Measurements from ENCODE around the gene NSF.
"Not testable (repeated sequence)": the region's sequence is repeated elsewhere in the genome, so short reads cannot be mapped to it uniquely, and the experiment has no call there.

The NSF gene

DNA sequence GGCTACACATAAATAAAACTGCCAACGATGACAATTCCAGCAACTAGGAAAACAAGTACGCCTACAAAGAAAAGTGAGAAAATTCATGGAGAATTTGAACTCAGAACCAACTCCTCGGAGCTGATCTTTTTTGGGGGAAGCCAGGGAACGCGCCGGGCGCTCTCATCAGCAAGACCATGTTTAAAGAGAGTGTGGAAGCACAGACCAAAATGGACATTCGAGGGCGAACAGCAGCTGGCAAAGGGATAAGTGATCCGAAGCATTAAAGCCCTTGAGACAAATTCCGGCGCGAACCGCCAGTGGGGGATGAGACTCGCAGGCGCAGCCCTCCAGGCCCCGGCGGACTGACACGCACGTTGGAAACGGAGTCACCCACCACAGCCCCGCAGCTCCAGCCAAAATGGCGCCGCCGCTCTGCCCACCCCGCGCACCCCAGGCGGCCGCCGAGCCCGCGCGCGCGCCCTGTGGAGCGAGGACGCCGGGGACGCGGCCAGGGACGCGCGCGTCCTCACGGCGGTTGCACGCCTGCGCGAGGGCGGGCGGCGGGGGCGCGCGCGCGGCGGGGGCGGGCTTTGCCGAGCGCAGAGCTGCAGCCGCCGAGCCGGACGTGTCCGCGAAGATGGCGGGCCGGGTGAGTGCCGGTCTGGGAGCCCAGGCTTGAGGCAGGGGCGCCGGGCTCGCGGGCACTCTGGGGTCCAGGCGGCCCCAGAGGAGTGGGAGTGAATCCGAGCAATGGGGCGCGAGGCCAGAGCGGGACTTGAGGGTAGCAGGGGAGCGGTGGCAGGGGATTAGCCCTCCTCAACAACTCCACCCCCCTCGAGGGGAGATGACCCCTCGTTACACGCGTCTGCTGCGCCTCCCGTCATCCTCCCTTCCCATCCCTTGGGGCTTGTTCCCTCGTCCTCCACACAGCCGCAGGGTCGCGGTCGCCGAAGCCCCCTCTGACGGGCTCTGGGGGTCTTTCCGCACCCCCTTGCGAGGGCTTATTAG lies at the start of gene NSF:
TSS of gene NSF (plus strand) at position 513 of the 990 bp plus-strand sequence. CDS start at position 620, 107 bp downstream.
- DNase-seq: not testable (repeated sequence)

DNA sequence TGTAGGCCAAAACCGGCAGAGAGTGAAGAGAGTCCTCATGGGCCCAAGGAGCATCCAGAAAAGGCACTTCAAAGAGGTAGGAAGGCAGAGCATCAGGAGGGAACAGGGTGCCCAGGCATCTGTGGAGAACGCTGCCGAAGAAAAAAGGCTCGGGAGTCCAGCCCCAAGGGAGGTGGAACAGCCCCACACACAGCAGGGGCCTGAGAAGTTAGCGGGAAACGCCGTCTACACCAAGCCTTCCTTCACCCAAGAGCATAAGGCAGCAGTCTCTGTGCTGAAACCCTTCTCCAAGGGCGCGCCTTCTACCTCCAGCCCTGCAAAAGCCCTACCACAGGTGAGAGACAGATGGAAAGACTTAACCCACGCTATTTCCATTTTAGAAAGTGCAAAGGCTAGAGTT lies 41.9 kb upstream of the NSF start:
- DNase-seq: peak; percentile 4

DNA sequence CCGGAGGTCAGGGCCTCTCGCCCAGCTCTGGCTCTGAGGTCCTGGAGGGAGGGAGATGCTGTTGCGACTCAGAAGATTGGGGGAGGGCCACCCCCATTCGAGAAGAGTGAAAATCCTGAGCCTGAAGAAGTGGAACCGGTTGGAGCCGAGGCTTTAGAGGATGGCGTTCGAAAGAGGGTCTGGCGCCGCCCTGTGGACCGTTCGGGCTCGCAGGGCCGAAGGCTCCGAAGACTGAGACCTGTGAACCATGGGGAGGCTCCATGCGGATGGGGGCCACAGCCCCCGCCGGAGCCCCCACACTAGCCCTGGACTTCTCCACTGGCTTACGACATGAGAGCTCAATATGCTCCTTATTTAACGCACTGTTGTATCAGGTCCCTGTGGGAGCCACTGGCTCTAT lies 31.3 kb upstream of the NSF start:
- not testable (repeated sequence) for DNase-seq

DNA sequence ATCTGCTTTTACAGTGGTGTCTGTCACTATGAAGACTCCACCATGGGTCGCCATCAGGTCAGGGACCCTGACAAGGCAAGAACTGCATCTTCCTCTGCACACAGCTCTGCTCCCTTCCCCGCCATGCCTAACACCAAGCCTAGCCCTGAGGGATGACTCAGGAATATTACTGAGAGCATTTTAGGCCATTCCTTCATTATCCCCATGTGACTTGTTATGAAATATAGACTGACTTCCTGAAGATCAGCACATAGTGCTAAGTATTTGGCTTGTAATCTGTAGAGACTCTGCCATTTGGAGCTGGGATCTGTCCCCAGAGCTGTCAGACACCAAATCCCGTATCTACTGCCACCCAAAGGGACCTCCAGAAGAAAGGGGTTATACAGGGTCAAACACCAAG lies 30.4 kb upstream of the NSF start:
- not testable (repeated sequence) for DNase-seq

DNA sequence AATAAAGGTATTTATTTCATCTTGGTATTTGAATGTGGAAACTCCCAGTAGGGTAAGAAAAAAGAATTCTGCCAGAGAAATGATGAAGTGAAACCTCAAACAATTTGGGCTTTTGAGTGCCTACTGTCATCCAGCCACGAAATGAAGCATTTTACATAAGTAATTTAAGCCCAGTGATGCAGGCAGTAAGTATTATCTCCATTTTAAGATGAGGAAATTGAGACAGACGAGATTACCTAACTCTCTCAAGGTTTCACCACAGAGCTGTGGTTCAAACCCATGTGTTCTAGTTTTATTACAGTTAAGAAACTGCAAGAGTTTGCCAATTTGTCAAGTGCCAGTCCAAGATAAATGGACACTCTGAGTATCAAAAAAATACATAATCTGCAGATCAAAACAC lies 24.2 kb upstream of the NSF start:
- not testable (repeated sequence) for DNase-seq

DNA sequence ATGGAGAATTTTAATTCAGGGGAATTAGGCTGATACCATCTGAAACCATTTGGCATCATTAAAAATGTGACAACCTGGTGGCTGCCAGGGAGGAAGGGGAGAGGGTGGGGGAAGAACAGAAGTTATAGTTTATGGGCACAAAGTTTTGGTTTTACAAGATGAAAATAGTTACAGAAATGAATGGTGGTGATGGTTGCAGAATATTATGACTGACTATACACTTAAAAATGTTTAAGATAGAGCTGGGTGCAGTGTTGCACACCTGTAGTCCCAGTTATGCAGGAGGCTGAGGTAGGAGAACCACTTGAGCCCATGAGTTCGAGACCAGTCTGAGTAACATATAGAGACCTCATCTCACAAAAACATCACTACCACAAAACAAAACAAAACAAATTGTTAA lies 23.5 kb upstream of the NSF start:
- DNase-seq: not testable (repeated sequence)

DNA sequence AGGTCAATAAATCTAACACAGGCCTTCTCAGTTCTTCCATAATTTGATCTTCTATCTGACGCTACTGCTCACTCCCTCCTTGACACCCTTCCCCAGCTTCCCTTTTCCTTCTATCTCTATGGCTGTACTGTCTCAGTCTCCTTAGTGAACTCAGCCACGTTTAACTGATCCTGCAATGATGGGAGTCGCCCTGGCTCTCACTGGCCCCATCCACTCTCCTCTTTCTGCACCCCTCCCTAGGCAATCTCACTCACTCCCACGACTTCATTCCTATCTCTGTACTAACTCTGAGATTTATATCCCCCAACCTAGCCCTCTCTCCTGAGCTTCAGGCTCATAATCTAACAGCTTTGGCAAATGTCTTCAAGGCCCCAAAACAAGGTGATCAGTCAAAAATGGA lies 18.7 kb upstream of the NSF start:
- DNase-seq: not testable (repeated sequence)

DNA sequence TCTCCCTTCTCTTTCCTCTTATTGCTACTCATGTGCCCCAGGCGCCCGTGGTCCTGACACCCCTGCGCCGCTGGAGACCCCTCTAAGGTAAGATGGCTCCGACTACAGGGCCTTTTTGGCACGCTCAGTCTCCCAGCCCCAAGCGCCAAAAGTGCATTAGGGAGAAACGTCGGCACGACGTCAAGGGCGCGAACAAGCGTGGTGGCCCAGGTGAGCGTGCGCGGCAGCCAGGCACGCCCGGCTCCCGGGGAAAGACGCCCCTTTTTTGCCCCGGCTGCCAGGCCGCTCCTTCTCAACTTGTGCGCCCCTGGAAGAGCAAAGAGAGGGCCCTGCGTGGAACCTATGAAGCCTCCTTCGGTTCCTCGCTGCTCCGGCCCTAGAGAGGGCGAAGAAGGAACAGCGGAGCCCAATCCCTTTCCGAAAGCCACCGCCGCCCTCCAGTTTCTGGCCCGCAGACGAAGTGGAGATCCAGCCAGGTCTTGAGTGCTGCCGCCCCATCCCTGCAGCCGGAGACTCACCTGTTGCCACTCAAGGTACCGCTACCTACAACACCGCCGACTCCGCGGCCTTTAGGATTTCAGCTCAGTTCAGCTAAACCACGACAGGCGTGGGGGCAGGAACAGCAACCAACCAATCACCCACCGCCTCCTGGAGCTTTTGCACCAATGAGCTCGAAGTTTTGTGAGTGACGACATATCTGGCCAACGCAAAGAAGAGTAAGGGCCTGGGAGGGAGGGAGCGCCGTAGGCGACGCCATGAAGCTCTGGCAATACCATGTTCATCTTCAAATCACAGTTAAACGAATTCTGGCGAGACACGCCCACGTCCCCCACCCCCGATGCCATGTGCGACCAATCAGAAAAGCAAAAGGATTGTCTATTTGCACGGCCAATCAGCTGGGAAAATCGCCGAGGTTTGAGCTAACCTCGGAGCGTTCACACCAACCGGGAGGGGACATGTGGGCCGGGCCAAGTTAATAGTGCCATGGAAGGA lies 11.1 kb upstream of the NSF start, which contains the start of gene ARL17A:
TSS of gene ARL17A (minus strand) at position 609 of the 993 bp plus-strand sequence. CDS start 3,369 bp downstream, outside the sequence.
- DNase-seq: peak; percentile 81

DNA sequence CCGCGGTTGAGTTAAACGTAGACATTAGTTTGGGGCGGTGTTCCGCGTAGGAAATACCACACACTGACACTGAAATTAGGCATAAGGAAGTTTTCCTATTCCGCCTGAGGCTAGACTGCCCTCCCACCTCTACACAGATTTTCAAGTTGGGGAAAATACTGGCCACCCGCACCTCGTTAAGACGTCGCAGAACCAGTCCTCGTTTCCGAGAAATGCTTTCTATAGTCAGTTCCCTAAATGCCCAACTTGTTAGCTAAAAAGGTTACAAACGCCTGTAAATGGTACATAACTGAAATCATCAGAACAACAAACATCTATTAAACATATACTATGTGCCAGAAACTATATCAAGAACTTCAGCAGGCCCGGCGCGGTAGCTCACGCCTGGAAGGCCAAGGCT lies 10.4 kb upstream of the NSF start:
- not testable (repeated sequence) for DNase-seq

DNA sequence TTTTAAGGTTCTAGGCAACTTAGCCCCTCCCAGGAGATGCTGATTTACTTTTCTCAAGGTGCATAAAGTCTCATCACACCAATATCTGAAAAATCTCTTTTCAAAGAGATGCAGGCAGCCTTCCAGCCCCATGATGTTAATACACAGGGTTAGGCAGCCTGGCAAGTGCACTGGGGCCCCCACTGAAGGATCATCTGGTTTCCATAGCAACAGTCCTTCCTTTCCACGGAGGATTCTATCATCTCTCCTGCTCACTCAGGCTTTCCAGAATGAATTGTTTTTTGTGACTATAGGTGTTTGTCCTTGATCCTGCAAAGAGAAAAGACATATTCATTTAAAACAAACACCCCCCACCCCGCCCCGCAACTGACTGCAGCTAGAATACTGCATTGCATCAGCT lies 5.0 kb upstream of the NSF start:
- not testable (repeated sequence) for DNase-seq

DNA sequence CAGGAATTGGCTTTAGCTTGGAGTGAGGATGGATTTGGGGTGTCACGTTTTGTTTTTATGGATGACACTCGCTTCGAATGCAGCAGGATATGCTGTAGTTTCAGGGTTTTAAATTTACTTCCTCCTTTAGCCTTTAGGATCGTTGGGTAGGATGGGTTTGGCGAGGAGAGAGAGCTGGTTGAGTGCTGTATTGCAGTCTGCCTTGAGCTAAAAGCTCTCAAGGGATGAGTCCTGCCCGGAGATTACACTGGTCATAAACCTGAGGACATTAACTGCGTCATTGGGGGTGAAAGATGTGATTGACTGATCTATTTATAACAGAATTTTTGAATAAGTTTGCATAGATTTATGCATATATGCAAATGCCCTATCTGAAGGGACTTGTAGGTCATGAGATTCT lies 863 bp downstream of the NSF start:
- DNase-seq: not testable (repeated sequence)

DNA sequence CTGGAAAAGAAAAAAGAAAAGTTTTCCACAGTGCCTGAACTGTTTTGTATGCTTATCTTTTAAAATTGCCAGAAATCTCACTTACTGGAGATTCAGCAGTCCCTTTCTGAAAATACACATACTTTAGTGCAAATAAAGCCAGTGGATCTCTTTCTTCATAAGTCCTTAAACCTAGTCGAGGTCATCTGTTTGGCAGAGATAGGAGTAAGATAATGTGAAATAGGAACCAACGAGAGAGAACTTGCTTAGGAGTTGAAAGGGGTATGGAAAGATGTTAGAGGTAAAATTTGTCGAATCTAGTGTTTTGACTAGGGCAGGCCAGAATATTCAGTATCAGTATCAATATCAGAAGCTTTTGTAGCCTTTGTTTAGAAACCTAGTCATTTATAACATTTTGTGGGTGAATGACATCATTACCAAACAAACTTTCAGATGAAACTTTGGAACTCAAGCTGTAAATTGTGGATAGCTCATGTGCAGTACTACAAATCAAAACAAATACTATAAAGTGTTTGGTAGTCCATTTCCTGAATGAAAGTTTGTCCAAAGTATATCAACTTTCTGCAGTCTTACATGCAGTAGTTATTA lies 8.0 kb downstream of the NSF start:
- not testable (repeated sequence) for DNase-seq

DNA sequence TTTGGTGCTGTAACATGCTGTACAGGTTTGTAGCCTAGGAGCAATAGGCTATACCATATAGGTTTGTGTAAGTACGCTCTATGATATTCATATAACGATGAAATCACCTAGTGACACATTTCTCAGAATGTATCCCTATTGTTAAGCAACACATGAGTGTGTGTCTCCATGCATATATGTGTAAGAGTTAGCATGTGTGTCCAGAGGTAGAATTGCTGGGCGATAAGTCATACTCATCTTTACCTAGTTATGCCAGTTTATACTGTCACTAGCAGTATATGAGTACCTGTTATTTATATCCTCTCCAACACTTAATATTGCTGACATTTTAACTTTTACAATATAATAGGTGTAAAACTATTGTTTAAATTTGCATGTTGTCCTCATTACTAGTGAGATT lies 10.3 kb downstream of the NSF start:
- not testable (repeated sequence) for DNase-seq

DNA sequence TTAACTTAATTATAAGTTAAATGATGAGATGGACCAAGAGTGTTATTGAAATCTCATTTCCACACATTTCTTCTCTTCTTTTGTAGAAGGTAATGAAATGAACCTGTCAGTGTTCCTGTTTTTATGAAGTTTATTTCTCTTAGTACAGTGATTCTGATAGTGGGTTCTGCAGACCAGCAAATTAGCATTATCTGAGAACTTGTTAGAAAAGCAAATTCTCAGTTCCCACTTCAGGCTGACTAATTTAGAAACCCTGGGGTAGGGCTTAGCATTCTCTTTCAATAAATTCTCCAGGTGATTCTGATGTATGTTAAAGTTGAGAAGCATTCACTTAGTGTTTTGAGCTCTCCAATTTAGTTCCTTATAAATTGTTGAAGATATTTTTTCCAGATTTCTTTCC lies 12.7 kb downstream of the NSF start:
- not testable (repeated sequence) for DNase-seq

DNA sequence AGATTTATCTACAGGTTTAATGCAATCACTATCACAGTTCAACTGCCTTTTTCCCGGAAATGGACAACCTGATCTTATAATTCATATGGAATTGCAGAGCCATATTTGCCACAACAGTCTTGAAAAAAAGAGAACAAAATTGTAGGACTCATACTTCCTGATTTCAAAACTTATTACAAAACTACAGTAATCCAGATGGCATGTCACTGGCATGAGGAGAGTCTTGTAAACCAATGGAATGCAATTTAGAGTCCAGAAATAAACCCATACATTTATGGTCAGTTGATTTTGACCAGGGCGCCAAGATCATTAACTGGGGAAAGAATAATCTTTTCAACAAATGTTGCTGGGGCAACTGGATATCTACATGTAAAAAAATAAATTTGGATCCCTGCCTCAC lies 20.8 kb downstream of the NSF start:
- DNase-seq: not testable (repeated sequence)

DNA sequence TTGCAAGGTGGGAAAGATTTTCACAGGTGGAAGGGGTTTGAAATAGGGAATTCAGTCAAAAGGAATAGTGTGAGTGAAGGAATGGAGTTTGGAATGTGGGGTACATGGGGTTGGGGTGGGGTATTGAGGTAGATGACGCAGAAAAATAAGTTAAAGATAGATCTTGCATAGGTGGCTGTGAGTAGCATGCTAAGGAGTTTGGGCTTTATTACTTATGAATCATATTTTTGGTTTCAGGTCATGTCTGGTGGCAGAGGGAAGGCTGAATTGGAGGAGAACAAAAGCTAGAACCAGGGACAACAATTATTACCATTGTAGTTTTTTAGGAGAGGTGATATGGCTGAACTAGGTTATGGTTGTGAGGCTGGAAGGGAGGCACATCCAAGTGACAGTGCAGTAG lies 23.4 kb downstream of the NSF start:
- DNase-seq: not testable (repeated sequence)

DNA sequence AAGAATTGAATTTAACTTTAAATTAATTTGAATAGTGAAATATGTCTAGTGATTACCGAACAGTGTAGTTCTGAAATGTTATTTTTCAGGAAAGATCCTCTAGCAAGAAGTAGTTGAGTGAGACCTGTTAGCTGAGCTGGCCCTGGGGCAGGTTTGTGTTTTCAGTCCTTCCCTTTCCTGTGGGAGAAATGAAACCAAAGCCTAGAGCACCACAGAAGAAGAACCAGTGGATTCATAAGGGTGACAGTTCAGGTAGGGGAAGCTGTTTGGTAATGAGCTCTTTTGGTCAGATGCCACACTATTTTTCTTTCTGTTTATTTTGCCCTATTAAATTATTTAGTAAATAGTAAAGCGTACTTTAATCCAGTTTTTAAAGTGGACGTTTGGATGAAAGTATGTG lies 26.7 kb downstream of the NSF start:
- DNase-seq: not testable (repeated sequence)

DNA sequence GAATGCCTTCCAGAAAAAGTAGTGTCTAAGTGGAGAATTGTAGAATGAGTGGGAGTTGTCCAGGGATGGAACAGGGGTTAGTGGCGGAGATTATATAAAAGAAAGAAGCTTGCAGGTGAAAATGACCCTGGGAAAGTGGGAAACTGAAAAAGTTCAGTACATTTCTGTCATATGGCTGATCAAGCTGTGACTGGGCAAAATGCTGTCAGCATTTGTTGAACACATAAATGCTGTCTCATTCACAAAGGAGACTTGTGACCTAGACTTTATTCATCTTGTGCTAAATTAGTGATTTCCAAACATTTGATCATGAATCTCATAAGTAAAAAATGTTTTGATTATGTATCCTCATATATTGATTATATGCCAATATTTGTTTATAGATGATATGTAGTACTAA lies 28.5 kb downstream of the NSF start:
- DNase-seq: not testable (repeated sequence)

DNA sequence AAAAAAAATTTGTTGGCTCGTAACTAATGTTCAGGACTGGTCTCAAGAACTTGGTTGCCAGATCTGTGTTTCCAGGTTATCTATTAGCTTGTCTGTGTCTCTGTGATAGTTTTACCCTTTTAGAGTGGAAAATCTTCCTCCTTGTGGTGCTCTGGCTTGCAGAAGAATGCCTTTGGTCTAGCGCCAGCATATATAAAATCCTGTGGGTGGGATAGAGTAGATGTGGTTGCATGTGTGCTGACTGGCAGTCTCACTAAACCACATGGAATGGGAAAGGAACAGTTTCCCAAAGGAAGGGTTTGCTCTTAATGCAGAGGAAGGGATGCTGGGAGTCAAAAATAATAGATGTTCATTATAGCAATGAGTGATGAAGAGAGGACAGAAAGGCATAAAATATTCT lies 33.3 kb downstream of the NSF start:
- not testable (repeated sequence) for DNase-seq

DNA sequence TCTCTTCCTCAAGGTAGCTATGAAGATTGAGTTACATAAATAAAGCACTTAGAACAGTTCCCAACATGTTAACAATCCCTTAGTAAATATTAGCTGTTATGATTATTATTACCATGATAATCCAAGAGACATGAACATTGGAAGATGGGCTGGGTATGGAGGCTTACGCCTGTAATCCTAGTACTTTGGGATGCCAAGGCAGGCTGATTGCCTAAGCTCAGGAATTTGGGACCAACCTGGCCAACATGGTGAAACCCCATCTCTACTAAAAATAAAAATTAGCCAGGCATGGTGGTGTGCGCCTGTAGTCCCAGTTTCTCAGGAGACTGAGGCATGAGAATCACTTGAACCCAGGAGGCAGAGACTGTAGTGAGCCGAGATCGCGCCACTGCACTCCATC lies 34.3 kb downstream of the NSF start:
- DNase-seq: not testable (repeated sequence)

DNA sequence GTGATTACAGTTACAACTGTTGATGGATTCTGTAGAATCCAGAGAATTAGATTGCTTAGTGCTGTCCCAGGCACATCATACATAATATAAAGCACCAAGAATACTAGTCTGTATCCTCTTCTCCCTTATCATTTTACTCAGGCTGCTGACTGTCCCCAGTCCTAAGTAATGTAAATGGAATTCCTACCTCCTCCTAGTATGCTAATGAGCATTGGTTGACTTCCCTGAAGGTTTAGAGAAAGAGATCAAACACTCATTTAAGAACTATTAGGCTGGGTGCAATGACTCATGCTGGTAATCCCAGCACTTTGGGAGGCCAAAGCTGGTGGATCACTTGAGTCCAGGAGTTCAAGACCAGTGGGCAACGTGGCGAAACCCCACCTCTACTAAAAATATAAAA lies 37.0 kb downstream of the NSF start:
- DNase-seq: not testable (repeated sequence)

DNA sequence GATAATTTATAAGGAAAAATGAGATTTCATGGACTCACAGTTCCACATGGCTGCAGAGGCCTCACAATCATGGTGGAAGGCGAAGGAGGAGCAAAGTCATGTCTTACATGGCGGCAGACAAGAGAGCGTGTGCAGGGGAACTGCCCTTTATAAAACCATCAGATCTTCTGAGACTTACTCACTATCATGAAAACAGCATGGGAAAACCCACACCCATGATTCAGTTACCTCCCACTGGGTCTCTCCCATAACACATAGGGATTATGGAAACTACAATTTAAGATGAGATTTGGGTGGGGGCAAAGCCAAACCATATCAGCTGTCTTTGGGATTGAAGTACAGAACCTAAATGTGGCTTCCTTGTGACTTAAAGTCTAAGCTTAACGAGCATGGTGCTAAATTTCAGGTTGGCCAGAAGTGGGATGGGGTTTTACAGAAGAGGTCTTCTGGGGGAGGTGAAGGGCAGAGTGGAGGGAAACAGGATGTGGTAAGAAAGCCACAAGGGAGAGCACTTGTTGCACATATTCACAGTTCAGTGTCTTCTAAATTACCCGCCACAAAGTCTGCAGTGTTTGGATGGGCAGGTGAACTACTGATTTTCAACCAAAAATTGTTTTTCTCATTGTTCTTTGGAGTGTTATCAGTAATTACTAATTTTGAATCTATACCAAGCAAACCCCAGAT lies 38.4 kb downstream of the NSF start:
- not testable (repeated sequence) for DNase-seq

Measured in stimulated activated CD4-positive, alpha-beta T cell treated with anti-CD3 and anti-CD28 coated beads, Interleukin-15, amount 100 ng/mL, for 24 hours (primary cell).